Left lung (tissue), 10 donors: ENCODE data around the gene DYNLT3. TPM values are rescaled to one million over a fixed set of nuclear protein-coding genes. Genes with fewer than 3 reads are reported as not detected.

Source experiments
- ATAC-seq: fragments of 200-7000 bp; cut with Tn5 transposase; one replicate; pipeline ENCODE4 v1.9.1; 2020; ENCODE audit warnings: moderate library complexity
- DNase-seq, 4 donors: peaks; one replicate each; pipeline ENCODE4 v3.0.0-alpha.2; 2013 to 2020
- H3K27ac ChIP-seq, 2 donors: fragments of 200-600 bp; sonication (generic) in 1 of 2; one replicate each; pipeline versions ENCODE4 v1.5.0 to v1.8.0; 2020 to 2021
- H3K27me3 ChIP-seq, 2 donors: fragments of 200-600 bp; sonication (generic) in 1 of 2; one replicate each; pipeline versions ENCODE4 v1.5.0 to v1.8.0; 2020 to 2021
- H3K36me3 ChIP-seq, 2 donors: fragments of 200-600 bp; sonication (generic) in 1 of 2; one replicate each; pipeline versions ENCODE4 v1.5.0 to v1.8.0; 2020 to 2021
- H3K4me1 ChIP-seq, 2 donors: fragments of 200-600 bp; one replicate each; pipeline ENCODE4 v1.8.0; 2021
- H3K4me3 ChIP-seq, 2 donors: fragments of 200-600 bp; sonication (generic) in 1 of 2; one replicate each; pipeline versions ENCODE4 v1.5.0 to v1.8.0; 2020 to 2021; ENCODE audit warnings: mild to moderate bottlenecking in 1 of 2
- H3K9me3 ChIP-seq, 2 donors: fragments of 200-600 bp; sonication (generic) in 1 of 2; one replicate each; pipeline versions ENCODE4 v1.5.0 to v1.8.0; 2020 to 2021
- intact Hi-C, 2 donors: fragments of 100-400 bp; cut with DNase I; formaldehyde crosslinking; loops; one replicate each; pipeline versions ENCODE4 v1.11.2 to v1.14.2; 2022
- polyA plus RNA-seq, 6 donors: library from polyadenylated mRNA; unstranded; fragments of 120-200 nt; gene quantifications; one replicate each; pipeline ENCODE4 v1.2.1, GENCODE V29; 2013; ENCODE audit not compliant: insufficient read length in 6 of 6
- total RNA-seq, 2 donors: library from RNA; stranded (reverse); fragmentation: NEBNext Ultra II Directional; extraction: Animal tissue kit (Norgen Biotek cat#: 25700); gene quantifications; one replicate each; pipeline ENCODE4 v1.2.1, GENCODE V29; 2021
- TF ChIP-seq, protein P1 (sequence below), 2 donors: fragments of 200-600 bp; sonication (generic) in 1 of 2; IDR thresholded peaks; one replicate each; pipeline versions ENCODE4 v1.5.0 to v1.8.0; 2021; ENCODE audit warnings: antibody characterized with exemption in 2 of 2
- donor health status: DM: no; HTN: yes; CAD: no.
- donor health status: DM: no; HTN: no; CAD: no.

The DYNLT3 gene
- total and polyA plus RNA-seq, 8 donors: 25.9 to 37.9 (median 34.9) TPM

DNA sequence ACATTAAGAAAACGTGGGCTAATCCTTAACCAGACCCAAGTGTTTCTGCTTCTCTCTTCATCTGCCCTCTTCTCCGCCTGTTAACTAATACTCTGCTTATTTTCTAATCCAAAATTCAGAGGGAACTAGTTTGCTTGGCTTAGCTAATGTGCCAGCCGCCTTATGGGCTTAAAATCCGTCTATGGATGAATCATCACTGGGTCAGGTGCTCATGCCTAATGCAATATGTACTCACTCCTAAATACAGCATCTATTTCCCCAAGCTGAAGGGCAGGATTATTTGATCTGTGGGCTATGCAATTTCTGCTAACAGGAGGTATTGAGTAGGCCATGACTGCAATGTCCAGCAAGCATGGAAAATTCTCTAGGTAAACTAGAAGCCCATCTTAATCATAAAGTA, 12.4 kb downstream of the DYNLT3 start:
- no peak overlapping the region for H3K4me3 ChIP-seq
- no peaks in the 10 kb centered on the region for H3K27me3 ChIP-seq
- H3K27ac ChIP-seq: no peak overlapping the region
- intact Hi-C loops: no loop called here
- no peak for ATAC-seq
- TF ChIP-seq, protein P1, sequence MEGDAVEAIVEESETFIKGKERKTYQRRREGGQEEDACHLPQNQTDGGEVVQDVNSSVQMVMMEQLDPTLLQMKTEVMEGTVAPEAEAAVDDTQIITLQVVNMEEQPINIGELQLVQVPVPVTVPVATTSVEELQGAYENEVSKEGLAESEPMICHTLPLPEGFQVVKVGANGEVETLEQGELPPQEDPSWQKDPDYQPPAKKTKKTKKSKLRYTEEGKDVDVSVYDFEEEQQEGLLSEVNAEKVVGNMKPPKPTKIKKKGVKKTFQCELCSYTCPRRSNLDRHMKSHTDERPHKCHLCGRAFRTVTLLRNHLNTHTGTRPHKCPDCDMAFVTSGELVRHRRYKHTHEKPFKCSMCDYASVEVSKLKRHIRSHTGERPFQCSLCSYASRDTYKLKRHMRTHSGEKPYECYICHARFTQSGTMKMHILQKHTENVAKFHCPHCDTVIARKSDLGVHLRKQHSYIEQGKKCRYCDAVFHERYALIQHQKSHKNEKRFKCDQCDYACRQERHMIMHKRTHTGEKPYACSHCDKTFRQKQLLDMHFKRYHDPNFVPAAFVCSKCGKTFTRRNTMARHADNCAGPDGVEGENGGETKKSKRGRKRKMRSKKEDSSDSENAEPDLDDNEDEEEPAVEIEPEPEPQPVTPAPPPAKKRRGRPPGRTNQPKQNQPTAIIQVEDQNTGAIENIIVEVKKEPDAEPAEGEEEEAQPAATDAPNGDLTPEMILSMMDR (IDR thresholded peaks at IDR 0.05): no peak
- no peak for DNase-seq
- H3K4me1 ChIP-seq: no peaks in the 10 kb centered on the region
- H3K36me3 ChIP-seq: peaks cover 0 to 4% of the 10 kb centered on the region in 2 donors
- H3K9me3 ChIP-seq: no peaks in the 10 kb centered on the region

DNA sequence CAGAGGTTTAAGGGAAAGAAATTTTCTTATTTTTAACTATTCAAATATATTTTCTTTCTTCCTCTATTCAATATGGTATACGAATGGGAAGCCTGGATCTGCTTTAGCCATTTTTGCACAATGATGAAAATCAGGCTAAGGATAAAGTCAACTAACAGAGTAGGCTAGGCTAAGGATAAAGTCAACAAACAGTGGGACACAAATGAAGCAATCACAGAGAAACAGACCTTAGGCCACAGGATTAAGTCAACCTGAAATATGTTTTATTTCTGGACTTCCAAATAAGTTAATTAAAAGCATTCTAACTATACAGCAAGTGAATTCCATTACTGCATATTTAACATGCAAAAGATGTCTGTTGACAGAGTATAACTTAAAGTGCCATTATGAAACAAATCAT, 17.0 kb downstream of the DYNLT3 start:
- H3K27me3 ChIP-seq: no peaks in the 10 kb centered on the region
- TF ChIP-seq, protein P1 (IDR thresholded peaks at IDR 0.05): no peak
- no peaks in the 10 kb centered on the region for H3K36me3 ChIP-seq
- ATAC-seq: no peak
- H3K4me1 ChIP-seq: no peaks in the 10 kb centered on the region
- intact Hi-C loops: no loop called here
- no peak for DNase-seq
- H3K27ac ChIP-seq: no peak overlapping the region
- no peak overlapping the region for H3K4me3 ChIP-seq
- no peaks in the 10 kb centered on the region for H3K9me3 ChIP-seq

DNA sequence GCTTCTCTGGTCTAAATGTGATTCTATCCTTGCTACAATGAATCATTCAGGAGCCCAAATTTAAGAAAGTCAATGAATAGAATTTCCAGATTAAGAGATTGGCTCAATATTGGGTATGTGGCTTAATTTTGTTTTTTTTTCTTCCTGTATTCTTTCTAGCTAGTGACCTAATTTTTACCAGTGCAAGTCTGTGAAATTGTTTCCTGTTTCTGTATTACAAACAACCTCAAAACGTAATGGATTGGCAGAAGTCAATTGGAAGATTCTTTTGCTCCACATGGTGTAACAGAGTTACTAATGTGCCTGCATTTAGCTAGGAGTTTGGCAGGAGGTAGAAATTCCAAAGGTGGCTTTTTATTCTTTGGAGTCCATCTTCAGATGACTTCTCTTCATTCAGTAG, 17.6 kb downstream of the DYNLT3 start:
- no peaks in the 10 kb centered on the region for H3K36me3 ChIP-seq
- intact Hi-C loops: loop anchor here in 1 of 2 donors (10.0 kb wide), 1 partner anchor 325 kb away; no protein-coding TSS in a partner anchor

DNA sequence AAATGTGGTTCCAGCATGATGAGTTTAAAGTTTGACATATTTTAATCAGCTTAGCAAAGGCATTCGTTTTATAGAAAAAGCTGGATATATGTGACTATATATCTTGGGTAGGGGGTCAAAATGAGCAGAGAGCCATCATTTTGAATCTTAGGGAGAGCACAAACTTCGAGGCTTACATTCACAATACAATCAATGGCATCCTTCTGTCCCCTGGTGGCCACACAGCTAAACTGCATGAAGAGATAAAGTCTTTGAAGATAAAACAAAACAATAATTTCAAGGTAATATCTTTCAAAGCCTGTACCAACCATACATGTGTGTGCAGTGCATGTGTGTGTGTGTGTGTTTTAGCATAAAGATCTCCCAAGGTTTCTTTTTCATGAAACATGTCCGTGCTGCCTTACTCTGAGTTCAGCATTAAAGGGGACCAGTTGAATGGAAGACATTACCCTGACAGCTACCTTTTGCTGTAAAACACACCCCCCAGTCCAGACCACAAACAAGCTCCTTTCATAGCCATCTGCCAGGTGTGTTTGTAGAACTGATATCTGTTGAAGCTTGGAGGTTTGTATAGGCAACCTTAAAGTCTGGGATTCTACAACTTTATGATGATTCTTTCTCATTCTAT, 22.0 kb downstream of the DYNLT3 start:
- H3K36me3 ChIP-seq: no peaks in the 10 kb centered on the region
- TF ChIP-seq, protein P1 (IDR thresholded peaks at IDR 0.05): peak; percentile 59 to 89
- peaks cover 4 to 6% of the 10 kb centered on the region in 2 donors for H3K4me1 ChIP-seq
- DNase-seq: peak in 2 of 4 donors; percentile 24 to 44
- intact Hi-C loops: loop anchor here in 1 of 2 donors (10.0 kb wide), 1 partner anchor 321 kb away; no protein-coding TSS in a partner anchor
- no peaks in the 10 kb centered on the region for H3K9me3 ChIP-seq
- peak; percentile 85 for ATAC-seq
- no peak overlapping the region for H3K4me3 ChIP-seq
- no peak overlapping the region for H3K27ac ChIP-seq
- H3K27me3 ChIP-seq: no peaks in the 10 kb centered on the region

More for the DNA sequence above, 17.6 kb downstream of the DYNLT3 start:
- Histone ChIP-seq H3K9me3 (no peaks in the 10 kb centered on the region), H3K4me3 (no peak overlapping the region), H3K27me3 (no peaks in the 10 kb centered on the region), H3K4me1 (peaks cover 2 to 5% of the 10 kb centered on the region in 2 donors), H3K27ac (no peak overlapping the region)
- DNase-seq (no peak), ATAC-seq (no peak)
- TF ChIP-seq, protein P1 (IDR thresholded peaks at IDR 0.05): no peak

DNA sequence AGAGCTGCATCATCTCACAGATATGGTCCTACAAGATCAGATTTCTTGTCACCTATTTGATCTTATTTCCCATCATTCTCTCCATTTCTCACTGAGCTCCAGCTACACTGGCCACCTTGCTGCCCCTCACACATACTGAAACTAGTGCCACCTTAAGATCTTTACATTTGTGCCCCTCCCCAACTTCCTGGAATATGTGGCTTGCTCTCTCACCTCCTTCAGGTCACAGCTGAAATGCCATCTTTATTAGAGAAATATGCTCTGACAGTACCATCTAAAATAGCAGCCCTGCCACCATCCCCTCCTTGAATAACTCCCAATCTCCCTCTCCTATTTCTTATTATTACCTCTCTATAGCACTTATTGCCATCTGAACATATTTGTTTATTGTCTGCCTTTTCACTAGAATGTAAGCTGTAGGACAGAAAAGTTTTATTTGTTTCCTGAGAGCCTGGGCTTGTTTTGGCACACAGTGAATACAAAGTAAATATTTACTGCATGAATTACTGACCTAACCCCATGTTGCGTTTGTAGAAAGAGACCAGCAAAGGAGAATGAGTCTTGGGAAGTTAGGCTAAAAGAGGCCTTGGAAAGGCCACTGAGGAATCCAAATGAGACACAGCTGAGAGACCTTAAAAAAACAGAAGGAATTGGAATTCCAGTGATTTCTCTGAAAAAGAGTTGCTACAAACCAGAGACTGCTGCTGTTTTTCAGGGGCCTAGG, 22.7 kb downstream of the DYNLT3 start:
- Histone ChIP-seq H3K27ac (no peak overlapping the region), H3K27me3 (no peaks in the 10 kb centered on the region), H3K4me3 (no peak overlapping the region), H3K4me1 (peaks cover 4 to 6% of the 10 kb centered on the region in 2 donors), H3K9me3 (no peaks in the 10 kb centered on the region), H3K36me3 (no peaks in the 10 kb centered on the region)
- ATAC-seq (peak; percentile 33), DNase-seq (peak in 2 of 4 donors; percentile 19 to 43)
- intact Hi-C loops: loop anchor here in 1 of 2 donors (10.0 kb wide), 1 partner anchor 320 kb away; no protein-coding TSS in a partner anchor
- TF ChIP-seq, protein P1 (IDR thresholded peaks at IDR 0.05): no peak
